Astrocyte of the cerebellum (primary cell): ENCODE measurements around the gene SORCS1.

Experiments
- DNase-seq: peaks from one replicate; pipeline ENCODE4 v3.0.0-alpha.2; 2011; ENCODE audit warnings: low read depth
- H3K4me3 ChIP-seq: 2 replicates; pipeline ENCODE4 v1.5.1; 2011; ENCODE audit warnings: mild to moderate bottlenecking, low read depth, low read length, moderate library complexity
- CTCF ChIP-seq: IDR thresholded peaks from 2 replicates; pipeline ENCODE4 v1.5.1; 2012; ENCODE audit warnings: low read length, low read depth, moderate library complexity, mild to moderate bottlenecking; ENCODE audit errors: missing control alignments
- in situ Hi-C: cut with HindIII; loops from 2 replicates; pipeline ENCODE4 v1.10.0; 2017; ENCODE audit warnings: low sequenced_read_pairs

Gene SORCS1

DNA sequence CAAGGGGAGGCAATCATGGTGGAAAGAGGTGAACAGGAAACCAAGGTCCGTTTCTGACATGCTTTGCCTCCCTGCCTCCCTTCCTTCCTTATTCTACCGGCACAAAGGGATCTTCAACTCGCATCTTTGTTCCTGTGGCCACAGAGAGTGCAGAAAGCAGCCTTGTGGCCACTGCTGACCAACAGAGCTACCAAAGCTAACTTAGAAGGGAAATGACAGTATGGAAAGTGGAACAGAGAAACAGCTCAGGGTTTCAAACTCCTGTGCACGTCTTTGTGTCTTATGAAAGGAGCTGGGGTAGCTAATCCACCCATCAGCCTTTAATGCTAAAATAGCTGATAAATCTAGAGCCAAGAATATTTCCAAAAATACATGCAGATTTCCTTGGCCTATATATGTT, 588.0 kb downstream of the SORCS1 start:
- H3K4me3 ChIP-seq, result no peak overlapping the region
- no peak for TF ChIP-seq CTCF
- in situ Hi-C loops, result no loop called here
- no peak for DNase-seq

DNA sequence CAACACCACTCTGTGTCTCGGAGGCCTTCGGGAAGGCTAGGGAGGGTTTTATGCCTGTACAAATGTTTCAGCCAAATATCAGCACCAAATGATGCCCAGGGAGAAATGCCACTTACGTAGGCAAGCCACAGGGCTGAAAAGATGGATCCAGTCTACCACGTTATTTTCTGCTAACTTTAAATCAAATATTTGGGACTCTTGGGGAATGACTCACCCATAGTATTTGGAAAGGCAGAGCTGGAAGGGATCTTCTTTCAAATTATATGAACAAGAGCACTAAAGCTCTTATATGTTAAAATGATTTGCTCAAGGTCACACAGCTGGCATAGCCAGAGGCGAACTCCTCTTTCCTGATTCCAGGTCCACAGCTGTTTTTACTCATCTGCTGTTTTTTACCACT, 591.4 kb downstream of the SORCS1 start:
- TF ChIP-seq CTCF, result no peak
- no peak overlapping the region for H3K4me3 ChIP-seq
- DNase-seq, result no peak
- in situ Hi-C loops, result no loop called here

GRCh38 chr10:106571192-106571946, 593.1 kb downstream of the SORCS1 start:
- no peak for DNase-seq
- in situ Hi-C loops, result no loop called here
- TF ChIP-seq CTCF, result peak; percentile 69
- no peak overlapping the region for H3K4me3 ChIP-seq

DNA sequence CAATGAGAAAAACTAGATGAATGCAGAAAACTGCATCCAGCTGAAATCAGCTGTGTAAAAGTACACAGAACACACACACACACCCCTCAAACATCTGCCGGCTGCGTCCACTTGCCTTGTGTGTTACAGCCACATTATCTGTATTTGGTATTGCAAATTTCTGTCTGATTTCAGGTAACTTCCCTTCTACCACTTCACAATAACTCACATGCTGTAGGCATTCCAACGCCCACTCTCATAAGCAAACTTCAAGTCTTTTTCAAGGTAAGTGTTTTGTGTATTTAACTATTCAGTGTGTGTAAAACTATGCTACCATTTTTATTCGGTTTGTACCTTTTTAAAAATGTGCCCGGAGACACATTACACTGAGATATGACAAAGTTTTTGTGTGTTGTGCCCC, 594.2 kb downstream of the SORCS1 start:
- TF ChIP-seq CTCF, result no peak
- DNase-seq, result no peak
- no peak overlapping the region for H3K4me3 ChIP-seq
- in situ Hi-C loops, result no loop called here

- in situ Hi-C loops, result no loop called here
- TF ChIP-seq CTCF, result no peak
- no peak for DNase-seq
- no peak overlapping the region for H3K4me3 ChIP-seq
Observed at GRCh38 chr10:106567629-106568028, 596.9 kb downstream of the SORCS1 start.

- no peak for DNase-seq
- TF ChIP-seq CTCF, result no peak
- H3K4me3 ChIP-seq, result no peak overlapping the region
- in situ Hi-C loops, result no loop called here
Observed at GRCh38 chr10:106566873-106567272, 597.6 kb downstream of the SORCS1 start.

GRCh38 chr10:106565546-106565945, 599.0 kb downstream of the SORCS1 start:
- DNase-seq, result no peak
- H3K4me3 ChIP-seq, result no peak overlapping the region
- TF ChIP-seq CTCF, result no peak
- in situ Hi-C loops, result no loop called here
